DOHH2 (cell line): ENCODE measurements around the gene MACROD2.

ENCODE experiments used
- H3F3A ChIP-seq: fragments of 200-600 bp; sonication (generic), shearing (Covaris generic); 2 replicates; pipeline ENCODE4 v1.6.0; 2016; ENCODE audit warnings: antibody characterized with exemption, mild to moderate bottlenecking; ENCODE audit not compliant: control insufficient read depth, insufficient read depth
- H3K27ac ChIP-seq: fragments of 200-600 bp; sonication (generic); 2 replicates; pipeline ENCODE4 v1.5.1; 2014; ENCODE audit warnings: low read depth, mild to moderate bottlenecking, low read length, moderate library complexity
- H3K27me3 ChIP-seq: fragments of 200-600 bp; sonication (generic); 2 replicates; pipeline ENCODE4 v1.6.1; 2014; ENCODE audit warnings: mild to moderate bottlenecking, low read length, mixed read lengths; ENCODE audit not compliant: control insufficient read depth
- H3K36me3 ChIP-seq: fragments of 200-600 bp; sonication (generic); 2 replicates; pipeline ENCODE4 v1.6.1; 2014; ENCODE audit warnings: mild to moderate bottlenecking, low read length, moderate library complexity, mixed read lengths; ENCODE audit not compliant: control insufficient read depth
- H3K4me1 ChIP-seq: fragments of 200-600 bp; sonication (generic); 2 replicates; pipeline ENCODE4 v1.6.1; 2014; ENCODE audit warnings: mild to moderate bottlenecking, low read length, mixed read lengths; ENCODE audit not compliant: control insufficient read depth
- H3K4me2 ChIP-seq: fragments of 200-600 bp; sonication (generic); 2 replicates; pipeline ENCODE4 v1.6.0; 2014; ENCODE audit warnings: mild to moderate bottlenecking, low read length, moderate library complexity
- H3K4me3 ChIP-seq: fragments of 200-600 bp; sonication (generic); 2 replicates; pipeline ENCODE4 v1.5.1; 2014; ENCODE audit warnings: mild to moderate bottlenecking, low read length, mixed read lengths
- H3K79me2 ChIP-seq: fragments of 200-600 bp; sonication (generic); 2 replicates; pipeline ENCODE4 v1.6.1; 2014; ENCODE audit warnings: mild to moderate bottlenecking, low read length, mixed read lengths; ENCODE audit not compliant: control insufficient read depth
- H3K9me2 ChIP-seq: fragments of 200-600 bp; sonication (generic); replicated peaks from 2 replicates; pipeline ENCODE4 v1.6.1; 2014; ENCODE audit warnings: mild to moderate bottlenecking, low read length, mixed read lengths; ENCODE audit not compliant: control insufficient read depth
- H3K9me3 ChIP-seq: fragments of 200-600 bp; sonication (generic); 2 replicates; pipeline ENCODE4 v1.6.1; 2014; ENCODE audit warnings: antibody characterized with exemption, low read length, mixed read lengths; ENCODE audit not compliant: control insufficient read depth, insufficient read depth
- H4K20me1 ChIP-seq: fragments of 200-600 bp; sonication (generic); 2 replicates; pipeline ENCODE4 v1.6.0; 2014; ENCODE audit warnings: low read depth, mild to moderate bottlenecking, antibody characterized with exemption, low read length, moderate library complexity; ENCODE audit not compliant: control insufficient read depth, insufficient read depth
- CTCF ChIP-seq: fragments of 200-600 bp; sonication (generic); IDR thresholded peaks from one replicate; pipeline ENCODE4 v1.5.1; 2014; ENCODE audit warnings: antibody characterized with exemption, mild to moderate bottlenecking, low read depth, low read length; ENCODE audit not compliant: poor library complexity, severe bottlenecking
- EZH2phosphoT487 ChIP-seq: fragments of 200-600 bp; sonication (generic); IDR thresholded peaks from 2 replicates; pipeline ENCODE4 v1.6.1; 2017; ENCODE audit warnings: borderline replicate concordance, mild to moderate bottlenecking, antibody characterized with exemption, low read length, moderate library complexity, mixed read lengths

The MACROD2 gene

GRCh38 chr20:15069355-15069754, 1074.0 kb downstream of the MACROD2 start:
- H3K4me3 ChIP-seq: no peak overlapping the region
- H3F3A ChIP-seq: no peaks in the 10 kb centered on the region
- H3K9me2 ChIP-seq: no peaks in the 10 kb centered on the region
- H3K79me2 ChIP-seq: no peaks in the 10 kb centered on the region
- no peaks in the 10 kb centered on the region for H3K27me3 ChIP-seq
- H4K20me1 ChIP-seq: no peaks in the 10 kb centered on the region
- H3K9me3 ChIP-seq: no peaks in the 10 kb centered on the region
- H3K27ac ChIP-seq: no peak overlapping the region
- H3K36me3 ChIP-seq: no peaks in the 10 kb centered on the region
- no peaks in the 10 kb centered on the region for H3K4me1 ChIP-seq
- TF ChIP-seq CTCF: no peak
- TF ChIP-seq EZH2phosphoT487: no peak
- H3K4me2 ChIP-seq: no peak overlapping the region

GRCh38 chr20:15071085-15071808, 1075.9 kb downstream of the MACROD2 start:
- Histone ChIP-seq H4K20me1 (no peaks in the 10 kb centered on the region), H3K4me1 (no peaks in the 10 kb centered on the region), H3K36me3 (no peaks in the 10 kb centered on the region), H3K27me3 (no peaks in the 10 kb centered on the region), H3K9me3 (no peaks in the 10 kb centered on the region), H3K4me3 (no peak overlapping the region), H3K27ac (no peak overlapping the region), H3K9me2 (no peaks in the 10 kb centered on the region), H3F3A (no peaks in the 10 kb centered on the region), H3K4me2 (no peak overlapping the region), H3K79me2 (no peaks in the 10 kb centered on the region)
- TF ChIP-seq CTCF (no peak), EZH2phosphoT487 (no peak)

GRCh38 chr20:15072316-15072715, 1077.0 kb downstream of the MACROD2 start:
- Histone ChIP-seq H3K36me3 (no peaks in the 10 kb centered on the region), H4K20me1 (no peaks in the 10 kb centered on the region), H3K27ac (no peak overlapping the region), H3K9me2 (no peaks in the 10 kb centered on the region), H3F3A (no peaks in the 10 kb centered on the region), H3K4me3 (no peak overlapping the region), H3K9me3 (no peaks in the 10 kb centered on the region), H3K4me2 (no peak overlapping the region), H3K27me3 (no peaks in the 10 kb centered on the region), H3K4me1 (no peaks in the 10 kb centered on the region), H3K79me2 (no peaks in the 10 kb centered on the region)
- TF ChIP-seq CTCF (no peak), EZH2phosphoT487 (no peak)
